Adipose tissue (tissue), 3 donors: ENCODE results near the gene SNAP25. TPM values are rescaled to one million over a fixed set of nuclear protein-coding genes. Genes with fewer than 3 reads are reported as not detected.

Experiments used
- H3K27ac ChIP-seq: one replicate; pipeline ENCODE4 v1.5.1; 2013; ENCODE audit warnings: low read depth, low read length
- WGBS, 3 donors: extraction: QIAGEN DNeasy Blood & Tissue Kit; methylation state at CpG; one replicate each; pipeline ENCODE4 v1.1.7; 2013; 5-methylcytosine and 5-hydroxymethylcytosine counted together
- polyA plus RNA-seq, 3 donors: library from polyadenylated mRNA; stranded (reverse); fragments of 200-250 nt; gene quantifications; one replicate each; pipeline ENCODE4 v1.2.3, GENCODE V29; 2013
- donor health status: healthy with polysubstance abuse.
- donor health status: Bipolar disorder and iron deficiency.
- donor health status: healthy.

SNAP25 gene
- polyA plus RNA-seq, 3 donors = 0.46 to 10.1 (median 3.0) TPM

DNA sequence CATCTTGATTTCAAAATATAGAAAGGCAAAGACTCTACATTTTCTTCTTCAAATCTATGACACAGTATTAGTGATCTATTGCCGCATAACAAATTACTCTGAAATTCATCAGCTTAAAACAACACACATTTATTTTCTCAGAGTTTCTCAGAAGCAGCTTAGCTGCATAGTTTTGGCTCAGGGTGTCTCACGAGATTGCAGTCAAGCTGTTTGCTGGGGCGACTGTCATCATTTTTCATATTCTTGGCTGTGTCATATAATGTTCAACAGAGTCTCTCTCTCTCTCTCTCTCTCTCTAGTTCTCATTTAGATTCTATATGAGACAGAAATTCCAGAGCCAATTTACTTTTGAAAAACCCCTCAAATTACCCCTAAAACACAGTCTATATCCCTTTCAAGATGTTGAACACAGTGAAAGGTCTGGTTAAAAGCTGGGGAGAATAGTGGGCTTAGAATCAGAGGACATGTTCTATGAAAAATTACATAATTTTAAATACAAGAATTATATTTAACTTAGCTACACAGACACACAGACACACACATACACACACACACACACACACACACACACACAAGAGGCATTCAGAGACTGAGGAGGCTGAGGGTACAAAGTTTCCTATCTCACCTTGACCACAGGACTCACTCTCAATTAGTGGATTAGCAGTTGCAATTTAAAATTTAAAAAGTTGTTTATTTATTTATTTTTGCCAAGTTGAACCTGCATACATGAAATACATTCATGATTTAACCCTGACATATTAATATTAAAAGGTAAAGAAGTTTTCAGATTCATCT is 128.7 kb downstream of the SNAP25 start:
- H3K27ac ChIP-seq = no peak overlapping the region
- WGBS, 3 donors = 50 to 65% (median 62%) methylated on average over 3 of the region's 3 CpGs

DNA sequence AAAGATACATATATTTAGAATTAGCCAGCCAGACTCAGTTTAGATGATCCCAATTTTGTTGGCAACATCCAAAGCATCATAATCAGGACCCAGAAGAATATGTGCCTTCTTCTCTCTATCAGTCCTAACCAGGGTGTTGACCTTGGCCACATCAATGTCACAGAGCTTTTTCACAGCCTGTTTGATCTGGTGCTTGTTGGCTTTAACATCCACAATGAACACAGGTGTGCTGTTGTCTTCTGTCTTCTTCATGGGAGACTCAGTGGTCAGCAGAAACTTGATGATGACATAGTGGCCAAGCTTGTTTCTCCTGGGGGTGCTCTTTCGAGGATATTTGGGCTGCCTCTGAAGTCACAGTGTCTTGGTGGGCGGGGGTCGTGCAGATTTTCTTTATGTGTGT is 130.5 kb downstream of the SNAP25 start:
- no peak overlapping the region for H3K27ac ChIP-seq
- 87 to 93% (median 90%) methylated on average over 3 of the region's 3 CpGs for WGBS, 3 donors

DNA sequence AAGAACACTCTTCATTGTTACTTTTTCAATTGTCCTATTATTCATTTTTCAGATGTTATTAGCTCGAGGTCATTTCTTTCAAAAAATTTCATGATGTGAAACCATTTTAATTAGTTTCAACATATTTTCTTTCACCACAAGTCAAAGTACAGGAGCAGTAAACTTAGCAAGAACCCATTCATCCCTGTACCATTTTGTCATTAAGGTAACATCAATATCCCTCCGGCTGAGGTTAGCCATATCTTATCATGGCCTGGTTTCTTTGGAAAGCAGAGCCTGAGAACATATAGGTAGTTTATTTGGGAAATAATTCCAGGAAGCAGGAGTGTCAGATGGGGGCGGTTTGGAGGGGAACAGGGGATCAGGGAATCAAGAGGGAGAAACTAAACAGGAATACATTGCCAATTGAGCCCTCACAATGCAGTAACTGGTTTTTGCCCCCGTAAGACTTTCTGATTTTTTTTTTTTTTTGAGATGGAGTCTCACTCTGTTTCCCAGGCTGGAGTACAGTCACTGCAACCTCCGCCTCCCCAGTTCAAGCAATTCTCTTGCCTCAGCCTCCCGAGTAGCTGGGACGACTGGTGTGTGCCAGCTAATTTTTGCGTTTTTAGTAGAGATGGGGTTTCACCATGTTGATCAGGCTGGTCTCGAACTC is 131.7 kb downstream of the SNAP25 start:
- no peak overlapping the region for H3K27ac ChIP-seq
- WGBS, 3 donors = 88 to 91% (median 89%) methylated on average over 9 of the region's 9 CpGs

DNA sequence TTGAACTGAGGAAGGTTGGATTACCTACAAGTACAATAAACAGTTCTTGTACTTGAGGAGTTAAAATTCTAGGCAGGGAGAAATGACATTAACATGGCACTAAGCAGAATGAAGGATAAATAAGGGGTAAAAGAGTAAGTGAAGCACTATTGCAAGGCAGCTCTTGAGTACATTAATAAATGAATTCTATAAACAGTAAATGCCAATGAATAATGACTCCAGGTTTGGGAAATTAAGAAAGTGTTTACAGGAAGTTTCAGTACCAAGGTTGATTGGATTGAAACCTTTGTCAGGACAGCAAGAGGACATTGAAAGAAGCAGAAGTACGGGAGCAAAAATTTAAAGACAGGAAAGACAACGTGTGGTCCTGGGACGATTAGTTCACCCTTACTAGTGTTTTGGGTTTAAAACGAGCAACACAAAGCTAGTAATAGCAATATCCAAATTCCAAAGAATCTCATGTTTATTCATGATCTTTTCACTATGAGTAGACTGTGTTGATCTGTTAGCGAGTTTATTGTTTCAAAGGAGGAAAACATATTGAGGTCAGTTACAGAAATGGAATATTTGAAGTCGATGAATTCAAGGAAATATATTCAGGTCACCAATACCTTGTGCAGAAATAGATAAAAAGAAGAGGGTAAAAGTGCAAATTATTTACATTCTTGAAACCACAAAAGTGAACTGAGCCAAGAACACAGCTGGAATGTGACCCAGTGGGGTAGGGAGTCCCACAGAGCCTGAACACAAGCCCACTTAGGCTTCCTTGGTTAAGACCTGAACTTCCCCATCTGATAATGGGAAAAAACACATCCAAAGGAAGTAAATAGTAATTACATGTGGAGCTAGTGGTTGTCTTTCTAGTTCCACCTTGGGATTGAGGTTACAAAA is 134.5 kb downstream of the SNAP25 start:
- WGBS, 3 donors = 34 to 39% (median 35%) methylated on average over 6 of the region's 6 CpGs
- H3K27ac ChIP-seq = no peak overlapping the region

DNA sequence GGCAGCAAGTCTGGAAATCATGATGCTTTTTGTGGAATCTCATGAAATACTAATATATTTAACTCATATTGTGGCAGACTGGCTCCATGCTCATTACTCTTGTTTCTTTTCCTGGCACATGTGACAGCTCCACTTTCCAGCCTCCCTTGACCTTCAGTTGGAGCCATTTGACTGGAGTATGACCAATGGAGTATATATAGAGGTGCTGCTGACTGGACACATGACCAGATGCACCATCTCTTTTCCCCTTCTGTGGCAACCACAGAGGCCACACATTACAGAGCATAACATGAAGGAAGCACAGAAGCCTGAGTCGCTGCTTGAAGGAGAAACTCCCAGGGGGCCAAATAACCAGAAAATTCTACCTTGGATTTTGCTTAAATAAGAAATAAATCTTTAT is 138.0 kb downstream of the SNAP25 start:
- H3K27ac ChIP-seq = no peak overlapping the region
- 95 to 100% (median 96%) methylated on average over 1 of the region's 1 CpG for WGBS, 3 donors

Other genes starting within 250 kb of the SNAP25 start
- 1 to 10 TPM; 1.5 to 3.0 (median 2.8) TPM for gene ANKEF1, start 183.8 kb upstream of the SNAP25 start, polyA plus RNA-seq
- gene MKKS, start 215.4 kb downstream of the SNAP25 start, polyA plus RNA-seq = 10 to 100 TPM in 2 of 3 donors, 1 to 10 TPM in 1; 7.4 to 12.8 (median 10.3) TPM
- 1 to 10 TPM in 2 of 3 donors, under 1 TPM in 1; 0.62 to 1.6 (median 1.1) TPM for gene SLX4IP, start 216.5 kb downstream of the SNAP25 start, polyA plus RNA-seq